T-helper 17 cell (primary cell): ENCODE data around the gene RSPRY1. TPM values are rescaled to one million over a fixed set of nuclear protein-coding genes. Genes with fewer than 3 reads are reported as not detected.

Experiments used
- ATAC-seq: fragments of 150-1000 bp; cut with Tn5 transposase; 2 replicates; pipeline ENCODE4 v1.10.0; 2021; ENCODE audit warnings: mild to moderate bottlenecking, moderate library complexity
- DNase-seq, 3 donors: peaks; one replicate each; pipeline versions ENCODE4 v3.0.0 to v3.0.0-alpha.2; 2020 to 2021
- H3K9me3 ChIP-seq: one replicate; pipeline ENCODE4 v1.7.0; 2013; ENCODE audit warnings: low read length, mild to moderate bottlenecking; ENCODE audit not compliant: control insufficient read depth, poor library complexity, severe bottlenecking
- H3K27ac Mint-ChIP-seq: one replicate; pipeline ENCODE4 v1.8.0; 2022; ENCODE audit warnings: mild to moderate bottlenecking, moderate library complexity, mixed read lengths
- H3K27me3 Mint-ChIP-seq: one replicate; pipeline ENCODE4 v1.8.0; 2022; ENCODE audit warnings: mixed read lengths
- H3K36me3 Mint-ChIP-seq: one replicate; pipeline ENCODE4 v1.8.0; 2022; ENCODE audit warnings: low read depth, mixed read lengths
- H3K4me1 Mint-ChIP-seq: one replicate; pipeline ENCODE4 v1.8.0; 2022; ENCODE audit warnings: mild to moderate bottlenecking, mixed read lengths
- H3K4me3 Mint-ChIP-seq: one replicate; pipeline ENCODE4 v1.8.0; 2022; ENCODE audit warnings: mild to moderate bottlenecking, moderate library complexity, mixed read lengths
- total RNA-seq, 4 donors: library from RNA in 2 of 4; stranded (reverse) in 2 of 4; gene quantifications; one replicate each; pipeline ENCODE4 v1.2.3 and lab custom pipeline; 2022 to 2026

The RSPRY1 gene
- total RNA-seq, 2 donors from 2014 or later, result 19.1 to 23.8 TPM

DNA sequence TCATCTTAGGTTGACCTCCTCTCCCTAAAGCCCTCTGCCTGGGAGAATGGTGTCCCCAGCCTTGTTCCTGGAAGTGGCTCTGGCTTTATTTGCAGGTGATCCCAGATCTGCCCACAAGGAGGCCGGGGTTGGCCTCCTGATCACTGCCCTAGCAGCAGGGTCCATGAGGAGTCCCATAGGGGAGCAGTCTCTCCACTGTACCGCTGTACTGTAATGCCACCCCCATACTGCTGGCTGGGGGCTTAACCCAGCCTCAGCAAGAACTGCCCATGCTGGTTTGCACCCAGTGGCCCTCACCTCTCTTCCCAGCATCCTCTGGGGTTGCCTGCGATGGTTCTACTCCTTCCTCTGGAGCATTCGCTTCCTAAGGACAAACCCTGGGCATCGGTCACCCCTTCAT lies 39.4 kb upstream of the RSPRY1 start:
- DNase-seq (no peak), ATAC-seq (no peak)
- no peaks in the 10 kb centered on the region for H3K9me3 ChIP-seq
- Mint-ChIP-seq H3K4me3 (no peak overlapping the region), H3K36me3 (no peaks in the 10 kb centered on the region), H3K27ac (no peak overlapping the region), H3K4me1 (peaks cover 19% of the 10 kb centered on the region), H3K27me3 (no peaks in the 10 kb centered on the region)

DNA sequence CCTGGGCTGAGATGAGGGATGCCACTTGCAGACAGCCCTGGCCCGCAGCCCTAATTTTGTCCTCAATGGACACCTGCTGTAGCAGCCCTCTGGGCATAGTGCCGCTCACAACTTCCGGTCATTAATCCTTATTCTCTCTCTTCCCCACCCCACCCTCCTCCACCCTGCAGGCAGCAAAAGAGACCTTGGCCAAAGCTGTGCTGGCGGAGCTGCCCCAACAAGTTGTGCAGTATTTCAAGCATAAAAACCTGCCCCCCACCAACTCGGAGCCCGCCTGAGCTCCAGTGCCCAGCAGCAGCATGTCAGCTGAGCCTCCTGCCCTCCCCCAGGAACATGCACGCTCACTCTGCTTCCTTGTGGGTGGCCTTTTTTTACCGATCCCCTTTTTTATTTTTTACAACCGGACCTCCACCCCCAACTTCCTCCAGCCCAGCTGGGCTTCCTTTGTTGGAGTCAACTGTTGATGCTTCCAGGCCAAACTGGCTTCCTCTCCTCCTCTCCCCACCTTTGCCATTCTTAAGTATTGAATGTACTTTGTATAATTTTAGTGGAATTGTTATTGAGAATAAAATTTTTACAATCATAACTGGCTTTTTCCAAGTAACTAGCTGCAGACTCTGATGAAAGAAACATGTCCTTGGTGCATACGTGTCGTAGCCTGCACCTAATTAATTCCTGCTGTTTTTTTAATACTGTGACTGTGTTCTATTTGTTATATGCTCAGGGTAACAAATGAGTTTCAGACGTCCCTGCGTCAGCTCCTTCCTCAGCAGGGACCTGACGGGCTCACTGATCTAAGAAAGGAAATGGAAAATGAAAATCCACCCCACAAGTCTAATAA lies 38.5 kb upstream of the RSPRY1 start:
- no peak for DNase-seq
- H3K4me3 Mint-ChIP-seq, result no peak overlapping the region
- H3K36me3 Mint-ChIP-seq, result peaks cover 5% of the 10 kb centered on the region
- no peak overlapping the region for H3K27ac Mint-ChIP-seq
- H3K4me1 Mint-ChIP-seq, result peaks cover 12% of the 10 kb centered on the region
- no peak for ATAC-seq
- no peaks in the 10 kb centered on the region for H3K9me3 ChIP-seq
- H3K27me3 Mint-ChIP-seq, result no peaks in the 10 kb centered on the region

DNA sequence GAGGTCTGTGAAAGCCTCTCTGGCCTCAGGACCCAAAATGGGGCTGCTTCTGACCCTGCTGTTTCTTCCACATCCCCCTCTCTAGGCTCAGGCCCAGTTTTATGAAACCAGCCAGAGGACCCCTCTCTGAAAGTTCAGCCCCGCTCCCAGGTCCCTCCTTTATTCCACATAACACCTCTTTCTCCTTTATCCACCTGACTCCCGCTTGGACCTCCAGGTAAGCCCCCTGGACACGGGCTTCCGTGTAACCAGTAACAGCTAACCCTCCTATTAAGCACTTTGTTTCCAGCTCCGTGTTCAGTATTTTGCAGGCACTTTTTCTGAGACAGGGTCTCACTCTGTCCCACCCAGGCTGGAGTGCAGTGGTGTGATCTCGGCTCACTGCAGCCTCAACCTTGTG lies 37.6 kb upstream of the RSPRY1 start:
- H3K9me3 ChIP-seq, result no peaks in the 10 kb centered on the region
- H3K4me3 Mint-ChIP-seq, result no peak overlapping the region
- no peaks in the 10 kb centered on the region for H3K27me3 Mint-ChIP-seq
- H3K36me3 Mint-ChIP-seq, result peaks cover 5% of the 10 kb centered on the region
- H3K27ac Mint-ChIP-seq, result peak overlapping the region; percentile 80
- no peak for DNase-seq
- ATAC-seq, result no peak
- peaks cover 12% of the 10 kb centered on the region for H3K4me1 Mint-ChIP-seq

DNA sequence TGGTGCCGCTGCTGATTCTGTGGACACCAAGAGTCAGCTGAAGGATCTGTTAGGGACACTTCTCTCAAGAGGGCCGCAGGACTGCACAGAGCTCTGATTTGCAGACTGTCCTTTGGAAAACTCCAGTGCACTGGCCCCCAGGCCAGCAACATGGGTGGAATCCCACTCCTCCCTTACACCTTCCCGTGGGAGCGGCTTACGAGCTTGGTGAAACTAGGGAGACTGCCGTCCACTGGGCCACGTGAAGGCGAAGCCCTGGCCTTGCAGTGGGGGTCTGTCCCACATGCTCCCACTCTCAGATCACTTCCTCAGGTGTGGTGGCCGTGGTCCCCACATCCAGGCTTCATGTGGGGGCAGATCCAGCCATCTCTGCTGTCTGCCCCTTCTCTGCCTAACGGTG lies 36.7 kb upstream of the RSPRY1 start:
- Mint-ChIP-seq H3K4me1 (peaks cover 12% of the 10 kb centered on the region), H3K27me3 (no peaks in the 10 kb centered on the region), H3K4me3 (no peak overlapping the region), H3K27ac (no peak overlapping the region), H3K36me3 (peaks cover 10% of the 10 kb centered on the region)
- H3K9me3 ChIP-seq, result no peaks in the 10 kb centered on the region
- DNase-seq, result no peak
- ATAC-seq, result no peak

DNA sequence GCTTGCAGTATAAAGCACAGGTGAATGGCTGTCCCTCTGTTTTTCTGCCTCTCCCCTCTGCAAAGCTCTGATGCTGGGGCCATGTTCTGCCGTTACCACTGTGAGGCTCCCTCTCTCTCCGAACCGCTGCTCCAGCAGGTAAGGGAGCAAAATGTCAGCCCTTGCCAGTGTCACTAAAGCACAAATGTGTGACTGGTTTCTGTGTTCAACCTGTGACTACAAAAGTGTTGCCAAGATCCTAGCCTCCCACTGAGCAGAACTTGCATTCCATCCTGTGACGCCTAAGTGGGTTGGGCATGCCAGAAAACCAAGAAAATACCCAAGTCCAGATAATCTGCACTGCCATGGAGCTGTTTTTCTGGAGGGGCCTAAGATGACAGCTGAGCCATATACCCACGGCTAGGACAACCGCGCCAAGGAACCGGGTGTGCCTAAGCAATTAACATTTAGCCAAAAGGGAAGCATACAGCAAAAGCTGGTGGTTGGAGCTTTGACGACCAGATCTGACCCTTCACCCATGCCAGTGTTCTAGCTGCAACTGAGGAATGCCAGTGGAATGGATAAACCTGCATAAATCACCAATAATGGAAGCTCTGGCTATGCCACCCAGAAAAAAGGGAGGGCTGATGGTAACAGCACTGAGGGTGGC lies 35.3 kb upstream of the RSPRY1 start:
- no peak overlapping the region for H3K4me3 Mint-ChIP-seq
- H3K9me3 ChIP-seq, result no peaks in the 10 kb centered on the region
- H3K36me3 Mint-ChIP-seq, result peaks cover 10% of the 10 kb centered on the region
- H3K27me3 Mint-ChIP-seq, result no peaks in the 10 kb centered on the region
- no peak for DNase-seq
- no peak for ATAC-seq
- no peak overlapping the region for H3K27ac Mint-ChIP-seq
- peaks cover 15% of the 10 kb centered on the region for H3K4me1 Mint-ChIP-seq

DNA sequence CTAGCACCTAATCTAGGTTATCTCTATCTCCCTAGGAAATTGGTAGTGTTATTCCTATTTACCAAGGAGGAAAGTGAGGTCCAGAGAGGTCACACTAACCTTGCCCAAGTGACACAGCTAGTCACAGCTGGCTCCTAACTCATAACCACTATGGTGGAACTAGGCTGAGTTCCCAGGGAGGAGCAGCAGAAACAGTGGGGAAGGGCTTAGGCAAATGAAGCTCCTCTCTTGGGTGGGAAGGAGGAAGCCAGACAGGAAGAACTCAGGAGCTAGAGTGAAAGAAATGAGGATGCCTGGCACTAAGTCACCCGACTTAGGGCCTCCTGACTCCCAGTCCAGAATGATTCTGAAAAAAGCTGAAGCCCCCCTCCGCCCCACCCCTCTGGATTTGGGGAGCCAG lies 34.8 kb upstream of the RSPRY1 start:
- Mint-ChIP-seq H3K27ac (no peak overlapping the region), H3K27me3 (no peaks in the 10 kb centered on the region), H3K4me1 (peaks cover 21% of the 10 kb centered on the region)

DNA sequence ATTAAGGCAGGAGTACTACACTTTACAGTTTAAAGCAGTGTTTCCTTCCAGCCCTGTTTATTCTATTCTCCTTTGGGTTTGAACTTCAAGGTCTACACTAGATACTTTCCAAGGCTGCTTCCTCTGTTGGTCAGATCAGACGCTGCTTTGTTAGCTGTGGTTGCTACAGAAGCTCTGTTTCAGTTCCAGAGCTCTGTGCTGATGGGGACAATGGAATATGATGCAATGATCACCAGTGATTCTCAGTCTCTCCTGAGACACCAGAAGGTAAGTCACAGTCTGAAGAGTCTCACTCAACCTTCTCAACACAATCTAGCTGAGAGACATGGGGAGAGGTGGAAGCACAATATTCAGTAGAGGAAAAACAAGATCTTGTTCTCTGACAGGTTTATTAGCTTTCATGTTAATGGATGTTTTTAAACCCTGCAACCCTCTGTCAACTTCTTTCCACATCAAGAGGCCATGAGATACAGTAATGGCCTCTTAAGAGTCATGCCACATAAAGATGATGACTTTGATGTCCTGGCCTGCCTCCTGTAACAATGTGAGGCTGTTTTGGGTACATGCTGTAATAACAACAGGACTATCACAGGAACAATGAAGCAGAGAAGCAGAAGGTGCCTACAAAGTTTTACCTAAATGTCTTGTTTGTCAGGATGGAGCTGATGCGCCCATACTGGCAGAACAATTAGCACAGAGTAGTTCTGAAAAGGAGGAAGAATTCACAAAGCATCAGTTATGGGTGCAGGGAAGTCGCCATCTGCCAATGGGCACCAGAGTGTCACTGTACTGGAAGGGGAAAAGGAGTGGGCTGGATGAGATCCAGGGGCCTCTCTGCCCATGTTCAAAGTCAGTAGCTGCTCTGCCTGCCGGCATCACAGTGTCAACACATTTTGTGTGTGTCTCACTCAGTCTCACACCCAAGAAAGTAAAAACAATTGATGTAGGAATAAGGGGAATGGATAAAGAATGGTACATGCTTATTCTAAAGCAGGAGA lies 33.7 kb upstream of the RSPRY1 start:
- H3K9me3 ChIP-seq, result no peaks in the 10 kb centered on the region
- Mint-ChIP-seq H3K27me3 (no peaks in the 10 kb centered on the region), H3K4me3 (no peak overlapping the region), H3K27ac (peak overlapping the region; percentile 54), H3K36me3 (peaks cover 17% of the 10 kb centered on the region), H3K4me1 (peaks cover 26% of the 10 kb centered on the region)
- DNase-seq (no peak), ATAC-seq (no peak)

More for the DNA sequence above, 34.8 kb upstream of the RSPRY1 start:
- H3K9me3 ChIP-seq, result no peaks in the 10 kb centered on the region
- Mint-ChIP-seq H3K4me3 (no peak overlapping the region), H3K36me3 (peaks cover 12% of the 10 kb centered on the region)
- no peak for DNase-seq
- ATAC-seq, result no peak

DNA sequence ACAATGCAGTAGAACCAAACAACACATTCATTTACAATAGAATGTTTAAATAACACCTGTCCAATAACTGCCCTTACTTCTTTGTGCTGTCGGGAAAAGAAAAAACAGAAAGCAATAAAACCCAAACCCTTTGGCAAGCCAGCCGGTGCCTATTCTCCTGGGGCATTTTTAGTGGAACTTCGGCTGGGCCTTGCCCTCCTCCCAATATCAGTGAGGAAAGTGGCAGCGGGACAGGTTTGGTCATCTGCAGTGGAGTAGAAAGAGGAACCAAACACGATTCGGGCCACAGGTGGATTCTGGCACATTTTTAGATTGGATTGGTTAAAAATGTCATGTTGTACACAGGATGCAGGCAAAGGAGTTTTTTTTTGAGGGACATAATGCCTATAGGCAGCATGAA lies 32.3 kb upstream of the RSPRY1 start:
- no peak overlapping the region for H3K4me3 Mint-ChIP-seq
- peaks cover 18% of the 10 kb centered on the region for H3K4me1 Mint-ChIP-seq
- no peaks in the 10 kb centered on the region for H3K9me3 ChIP-seq
- H3K36me3 Mint-ChIP-seq, result peaks cover 17% of the 10 kb centered on the region
- no peak for ATAC-seq
- no peaks in the 10 kb centered on the region for H3K27me3 Mint-ChIP-seq
- DNase-seq, result no peak
- no peak overlapping the region for H3K27ac Mint-ChIP-seq

DNA sequence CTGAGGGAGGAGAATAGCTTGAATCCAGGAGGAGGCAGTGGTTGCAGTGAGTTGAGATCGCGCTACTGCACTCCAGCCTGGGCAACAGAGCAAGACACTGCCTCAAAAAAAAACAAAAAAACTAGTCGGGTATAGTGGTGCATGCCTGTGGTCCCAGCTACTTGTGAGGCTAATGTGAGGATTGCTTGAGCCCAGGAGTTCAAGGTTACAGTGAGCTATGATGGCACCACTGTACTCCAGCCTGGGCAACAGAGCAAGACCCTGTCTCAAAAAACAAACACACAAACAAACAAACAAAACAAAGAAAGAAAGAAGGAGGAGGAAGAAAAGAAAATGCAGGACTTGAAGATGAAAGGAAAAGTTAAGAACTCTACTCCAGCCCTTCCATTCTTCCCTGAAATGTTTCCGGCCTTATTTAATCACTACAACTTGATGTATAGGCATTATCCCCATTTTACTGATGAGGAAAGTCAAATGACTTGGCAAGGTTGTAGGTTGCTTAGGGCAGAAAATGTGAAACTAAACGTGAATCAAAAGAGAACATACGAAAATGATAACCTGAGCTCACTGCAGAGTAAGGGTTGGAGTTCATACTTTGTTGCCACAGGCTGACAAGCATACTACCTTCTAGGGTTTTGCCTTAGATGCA lies 30.3 kb upstream of the RSPRY1 start:
- Mint-ChIP-seq H3K4me1 (peaks cover 21% of the 10 kb centered on the region), H3K4me3 (no peak overlapping the region), H3K27me3 (no peaks in the 10 kb centered on the region), H3K27ac (peak overlapping the region; percentile 86), H3K36me3 (peaks cover 22% of the 10 kb centered on the region)
- no peaks in the 10 kb centered on the region for H3K9me3 ChIP-seq
- ATAC-seq, result no peak
- no peak for DNase-seq

DNA sequence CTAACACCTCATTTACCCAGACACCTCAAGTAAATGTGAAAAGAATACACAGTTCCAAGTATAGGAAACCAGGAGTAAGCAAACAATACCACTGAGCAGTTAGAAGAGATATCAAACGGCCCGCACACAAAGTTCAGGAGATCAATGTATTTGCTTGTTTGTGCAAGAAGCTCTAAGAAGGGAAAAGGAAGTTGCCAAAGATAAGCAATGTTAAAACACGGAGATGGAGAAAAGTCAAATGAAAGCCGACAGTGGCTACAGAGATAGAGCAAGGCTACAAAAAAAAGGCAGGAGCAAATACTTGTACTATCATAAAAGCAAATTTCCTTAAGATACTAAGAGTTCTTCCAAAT lies 29.8 kb upstream of the RSPRY1 start:
- Mint-ChIP-seq H3K4me3 (no peak overlapping the region), H3K4me1 (peaks cover 21% of the 10 kb centered on the region), H3K36me3 (peaks cover 22% of the 10 kb centered on the region), H3K27ac (peak overlapping the region; percentile 86), H3K27me3 (no peaks in the 10 kb centered on the region)
- no peak for ATAC-seq
- DNase-seq, result no peak
- H3K9me3 ChIP-seq, result no peaks in the 10 kb centered on the region

DNA sequence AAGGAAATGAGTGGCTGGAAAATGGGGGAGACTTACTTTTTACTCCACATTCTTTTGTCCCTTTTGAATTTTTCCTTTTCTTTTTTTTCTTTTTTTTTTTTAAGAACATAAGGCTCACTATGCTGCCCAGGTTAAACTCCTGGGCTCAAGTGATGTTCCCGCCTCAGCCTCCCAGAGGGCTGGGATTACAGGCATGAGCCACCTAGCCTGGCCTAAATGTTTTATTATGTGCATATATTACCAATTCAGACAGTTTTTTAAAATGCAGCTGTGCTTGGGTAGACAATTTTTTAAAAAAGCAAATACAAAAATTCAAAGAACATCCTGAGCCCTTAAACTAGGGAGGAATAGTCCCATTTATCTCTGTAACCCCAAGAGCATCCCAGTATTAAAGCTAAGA lies 28.6 kb upstream of the RSPRY1 start:
- Mint-ChIP-seq H3K27ac (no peak overlapping the region), H3K36me3 (peaks cover 18% of the 10 kb centered on the region), H3K4me3 (no peak overlapping the region), H3K4me1 (peaks cover 20% of the 10 kb centered on the region), H3K27me3 (no peaks in the 10 kb centered on the region)
- ATAC-seq (no peak), DNase-seq (no peak)
- H3K9me3 ChIP-seq, result no peaks in the 10 kb centered on the region

DNA sequence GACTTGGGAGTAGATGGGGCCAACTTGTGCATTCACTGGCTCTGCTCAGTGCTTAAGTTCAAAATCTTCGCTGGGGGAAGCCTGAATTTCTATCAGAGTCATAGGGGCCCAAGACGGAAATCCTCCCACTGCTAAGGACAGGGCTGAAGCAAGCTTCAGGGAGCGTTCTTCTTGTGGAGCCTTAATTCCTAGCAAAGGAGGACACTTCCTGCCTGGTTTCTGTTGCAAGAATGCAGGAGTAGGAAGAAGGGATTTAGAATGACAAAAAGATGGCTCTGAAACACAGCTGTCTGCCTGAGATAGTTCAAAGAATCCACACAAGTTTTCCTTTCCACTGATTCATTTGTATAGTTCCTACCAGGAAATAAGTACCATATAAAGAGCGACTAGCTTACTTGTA lies 26.7 kb upstream of the RSPRY1 start:
- peaks cover 20% of the 10 kb centered on the region for H3K4me1 Mint-ChIP-seq
- H3K27me3 Mint-ChIP-seq, result no peaks in the 10 kb centered on the region
- H3K36me3 Mint-ChIP-seq, result peaks cover 12% of the 10 kb centered on the region

DNA sequence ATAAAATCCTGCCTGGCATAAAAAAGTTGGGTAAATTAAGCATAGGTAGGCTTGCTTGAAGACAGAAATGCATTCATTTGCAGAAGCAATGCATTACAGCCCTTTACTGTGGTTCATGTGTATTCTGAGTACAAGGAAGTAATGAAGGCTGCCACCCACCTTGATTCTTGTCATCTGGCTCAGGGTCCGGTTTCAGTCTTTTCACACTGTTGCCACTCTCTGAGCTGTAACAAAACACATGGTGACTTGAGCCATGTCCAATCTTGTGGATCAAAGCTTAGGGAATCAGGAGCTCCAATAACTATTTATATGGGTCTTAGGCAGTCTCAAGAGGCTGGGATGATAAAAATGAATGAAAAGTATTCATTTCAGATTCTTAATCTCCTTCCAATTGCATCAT lies 22.3 kb upstream of the RSPRY1 start:
- DNase-seq (no peak), ATAC-seq (no peak)
- H3K27me3 Mint-ChIP-seq, result no peaks in the 10 kb centered on the region
- no peak overlapping the region for H3K27ac Mint-ChIP-seq
- H3K36me3 Mint-ChIP-seq, result peaks cover 9% of the 10 kb centered on the region
- H3K4me3 Mint-ChIP-seq, result no peak overlapping the region
- peaks cover 9% of the 10 kb centered on the region for H3K4me1 Mint-ChIP-seq
- no peaks in the 10 kb centered on the region for H3K9me3 ChIP-seq

More for the DNA sequence above, 26.7 kb upstream of the RSPRY1 start:
- H3K27ac Mint-ChIP-seq, result no peak overlapping the region
- no peak overlapping the region for H3K4me3 Mint-ChIP-seq
- DNase-seq, result no peak
- ATAC-seq, result no peak
- no peaks in the 10 kb centered on the region for H3K9me3 ChIP-seq
